Panc1 (cell line): ENCODE data around the gene NFATC2IP.

Source experiments
- POLR2AphosphoS5 ChIP-seq: IDR thresholded peaks from 2 replicates; pipeline ENCODE4 v1.6.1; 2012; ENCODE audit warnings: mild to moderate bottlenecking, low read depth, low read length, moderate library complexity
- SIN3A ChIP-seq: IDR thresholded peaks from 2 replicates; pipeline ENCODE4 v1.6.1; 2012; ENCODE audit warnings: low read depth, mild to moderate bottlenecking, low read length, moderate library complexity, borderline replicate concordance; ENCODE audit not compliant: insufficient read depth
- TCF7L2 ChIP-seq: IDR thresholded peaks from 2 replicates; pipeline ENCODE4 v1.6.1; 2011; ENCODE audit warnings: mild to moderate bottlenecking, low read depth, low read length, inconsistent platforms
- TF ChIP-seq, protein P1 (sequence below): fragments of 450-650 bp; IDR thresholded peaks from 2 replicates; pipeline ENCODE4 v1.5.1; 2017; ENCODE audit warnings: mild to moderate bottlenecking
- TF ChIP-seq, protein P2 (sequence below), 2 experiments: IDR thresholded peaks; 2 replicates each; pipeline ENCODE4 v1.6.1; 2011 to 2012; ENCODE audit warnings: low read depth in 2 of 2, control low read depth in 1 of 2, low read length in 1 of 2, mild to moderate bottlenecking in 1 of 2, moderate library complexity in 1 of 2; ENCODE audit not compliant: insufficient read depth in 1 of 2

DNA sequence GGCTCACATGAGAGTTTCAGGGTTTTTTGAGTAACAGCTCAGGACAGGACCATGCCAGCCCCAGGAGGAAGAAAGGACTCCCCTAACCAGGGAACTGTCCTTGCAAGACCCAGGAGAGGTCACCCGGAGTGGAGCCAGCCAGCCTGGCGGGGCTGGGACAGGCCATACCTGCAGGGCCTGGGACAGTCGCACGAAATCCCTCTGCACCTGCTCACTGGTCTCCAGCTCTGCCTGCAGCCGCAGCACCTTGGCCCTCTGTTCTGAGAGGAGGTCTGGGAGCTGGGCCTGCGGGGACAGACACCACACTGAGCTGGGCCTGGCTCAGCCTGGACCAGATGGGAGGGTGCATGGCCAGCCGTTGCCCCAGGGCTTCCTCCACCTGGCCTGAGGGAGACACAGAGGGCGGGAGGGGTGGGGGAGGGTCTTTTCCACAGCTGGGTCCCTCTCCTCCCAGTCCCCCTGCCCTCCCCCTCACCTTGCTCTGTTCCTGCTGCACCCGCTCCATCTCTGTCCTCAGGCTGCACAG is 45.4 kb upstream of the NFATC2IP start:
- TF ChIP-seq, protein P1, sequence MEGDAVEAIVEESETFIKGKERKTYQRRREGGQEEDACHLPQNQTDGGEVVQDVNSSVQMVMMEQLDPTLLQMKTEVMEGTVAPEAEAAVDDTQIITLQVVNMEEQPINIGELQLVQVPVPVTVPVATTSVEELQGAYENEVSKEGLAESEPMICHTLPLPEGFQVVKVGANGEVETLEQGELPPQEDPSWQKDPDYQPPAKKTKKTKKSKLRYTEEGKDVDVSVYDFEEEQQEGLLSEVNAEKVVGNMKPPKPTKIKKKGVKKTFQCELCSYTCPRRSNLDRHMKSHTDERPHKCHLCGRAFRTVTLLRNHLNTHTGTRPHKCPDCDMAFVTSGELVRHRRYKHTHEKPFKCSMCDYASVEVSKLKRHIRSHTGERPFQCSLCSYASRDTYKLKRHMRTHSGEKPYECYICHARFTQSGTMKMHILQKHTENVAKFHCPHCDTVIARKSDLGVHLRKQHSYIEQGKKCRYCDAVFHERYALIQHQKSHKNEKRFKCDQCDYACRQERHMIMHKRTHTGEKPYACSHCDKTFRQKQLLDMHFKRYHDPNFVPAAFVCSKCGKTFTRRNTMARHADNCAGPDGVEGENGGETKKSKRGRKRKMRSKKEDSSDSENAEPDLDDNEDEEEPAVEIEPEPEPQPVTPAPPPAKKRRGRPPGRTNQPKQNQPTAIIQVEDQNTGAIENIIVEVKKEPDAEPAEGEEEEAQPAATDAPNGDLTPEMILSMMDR, result no peak
- TF ChIP-seq POLR2AphosphoS5 (no peak), SIN3A (no peak), TCF7L2 (no peak)
- TF ChIP-seq, protein P2, sequence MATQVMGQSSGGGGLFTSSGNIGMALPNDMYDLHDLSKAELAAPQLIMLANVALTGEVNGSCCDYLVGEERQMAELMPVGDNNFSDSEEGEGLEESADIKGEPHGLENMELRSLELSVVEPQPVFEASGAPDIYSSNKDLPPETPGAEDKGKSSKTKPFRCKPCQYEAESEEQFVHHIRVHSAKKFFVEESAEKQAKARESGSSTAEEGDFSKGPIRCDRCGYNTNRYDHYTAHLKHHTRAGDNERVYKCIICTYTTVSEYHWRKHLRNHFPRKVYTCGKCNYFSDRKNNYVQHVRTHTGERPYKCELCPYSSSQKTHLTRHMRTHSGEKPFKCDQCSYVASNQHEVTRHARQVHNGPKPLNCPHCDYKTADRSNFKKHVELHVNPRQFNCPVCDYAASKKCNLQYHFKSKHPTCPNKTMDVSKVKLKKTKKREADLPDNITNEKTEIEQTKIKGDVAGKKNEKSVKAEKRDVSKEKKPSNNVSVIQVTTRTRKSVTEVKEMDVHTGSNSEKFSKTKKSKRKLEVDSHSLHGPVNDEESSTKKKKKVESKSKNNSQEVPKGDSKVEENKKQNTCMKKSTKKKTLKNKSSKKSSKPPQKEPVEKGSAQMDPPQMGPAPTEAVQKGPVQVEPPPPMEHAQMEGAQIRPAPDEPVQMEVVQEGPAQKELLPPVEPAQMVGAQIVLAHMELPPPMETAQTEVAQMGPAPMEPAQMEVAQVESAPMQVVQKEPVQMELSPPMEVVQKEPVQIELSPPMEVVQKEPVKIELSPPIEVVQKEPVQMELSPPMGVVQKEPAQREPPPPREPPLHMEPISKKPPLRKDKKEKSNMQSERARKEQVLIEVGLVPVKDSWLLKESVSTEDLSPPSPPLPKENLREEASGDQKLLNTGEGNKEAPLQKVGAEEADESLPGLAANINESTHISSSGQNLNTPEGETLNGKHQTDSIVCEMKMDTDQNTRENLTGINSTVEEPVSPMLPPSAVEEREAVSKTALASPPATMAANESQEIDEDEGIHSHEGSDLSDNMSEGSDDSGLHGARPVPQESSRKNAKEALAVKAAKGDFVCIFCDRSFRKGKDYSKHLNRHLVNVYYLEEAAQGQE (IDR thresholded peaks at IDR 0.05; ENCODE audit: insufficient read depth in 1 of 2, low read depth in 2 of 2, low read length in 1 of 2), result no peak
